Testis (tissue), 3 donors: Measurements from ENCODE around the gene IGFBP7. TPM values are rescaled to one million over a fixed set of nuclear protein-coding genes. Genes with fewer than 3 reads are reported as not detected.
A peak's percentile ranks its signal among the peaks of the same experiment; 100 is the strongest.

Experiments used
- DNase-seq: peaks from one replicate; pipeline ENCODE4 v3.0.0-alpha.2; 2019
- H3K27ac ChIP-seq, 2 donors: fragments of 200-600 bp; sonication (generic); one replicate each; pipeline ENCODE4 v1.5.1; 2019
- H3K27me3 ChIP-seq: fragments of 200-600 bp; sonication (generic); one replicate; pipeline ENCODE4 v1.5.1; 2019
- H3K36me3 ChIP-seq: fragments of 200-600 bp; sonication (generic); one replicate; pipeline ENCODE4 v1.5.1; 2017; ENCODE audit warnings: low read depth; ENCODE audit errors: missing control alignments
- H3K4me1 ChIP-seq: fragments of 200-600 bp; sonication (generic); one replicate; pipeline ENCODE4 v1.5.1; 2019
- H3K4me3 ChIP-seq, 2 donors: fragments of 200-600 bp; sonication (generic); one replicate each; pipeline ENCODE4 v1.5.1; 2017 to 2019
- H3K9me3 ChIP-seq: fragments of 200-600 bp; sonication (generic); one replicate; pipeline ENCODE4 v1.5.1; 2017
- POLR2A ChIP-seq: fragments of 450-650 bp; IDR thresholded peaks from one replicate; pipeline ENCODE4 v1.6.1; 2017; ENCODE audit warnings: antibody characterized with exemption, mild to moderate bottlenecking, moderate library complexity
- WGBS, 2 donors: methylation state at CpG; one replicate each; pipeline ENCODE4 v1.1.5; 2018; 5-methylcytosine and 5-hydroxymethylcytosine counted together
- intact Hi-C: fragments of 100-400 bp; cut with DNase I; formaldehyde crosslinking; loops from one replicate; pipeline ENCODE4 v1.15.1; 2023; ENCODE audit warnings: low total_unique reads
- polyA plus RNA-seq: library from polyadenylated mRNA; stranded (reverse); fragments of 350-450 nt; fragmentation: Illumina TruSeq; extraction: RNeasy Lipid Tissue Mini Kit (QIAGEN cat#74804); gene quantifications from one replicate; pipeline ENCODE4 v1.2.3, GENCODE V29; 2014; ENCODE audit warnings: low read depth, low replicate concordance; ENCODE audit not compliant: insufficient read depth
- total RNA-seq, 2 donors: library from RNA; depleted of rRNA; stranded (reverse); fragments of >200 nt; gene quantifications; one replicate each; pipeline ENCODE4 v1.2.3, GENCODE V29; 2016
- TF ChIP-seq, protein P1 (sequence below), 3 experiments: fragments of 450-650 bp in 2 of 3; fragments of 200-600 bp in 1 of 3; sonication (generic) in 1 of 3; IDR thresholded peaks; one replicate each; pipeline ENCODE4 v1.5.1; 2016 to 2019; ENCODE audit warnings: antibody characterized with exemption in 3 of 3, mild to moderate bottlenecking in 2 of 3, moderate library complexity in 1 of 3

Gene IGFBP7
- total and polyA plus RNA-seq, 3 donors from 2014 or later, result 451 to 817 (median 531) TPM

DNA sequence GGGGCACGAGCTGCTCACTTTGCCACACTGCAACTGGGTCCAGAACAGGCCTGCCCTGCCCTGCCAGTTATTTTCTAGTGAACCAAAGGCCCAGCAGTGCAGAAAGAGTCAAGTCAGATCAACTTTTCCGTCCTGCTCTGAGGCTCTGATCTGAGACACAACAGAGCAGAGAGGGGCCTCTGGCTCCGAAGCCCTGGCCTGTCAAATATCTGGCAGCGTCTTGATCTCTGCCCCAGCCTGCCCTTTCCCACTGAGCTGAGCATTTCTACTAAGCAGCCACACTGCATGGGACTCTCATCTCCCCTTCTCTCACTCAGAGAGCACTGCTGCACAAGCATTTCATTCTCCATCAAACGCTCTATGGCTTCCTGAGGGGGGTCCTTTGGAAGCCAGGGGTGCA is 11.8 kb downstream of the IGFBP7 start:
- intact Hi-C loops, result loop anchor here (10.0 kb wide), 1 partner anchor 54 kb away; no protein-coding TSS in a partner anchor
- H3K27me3 ChIP-seq, result no peaks in the 10 kb centered on the region
- H3K27ac ChIP-seq, result peak overlapping the region; percentile 59 to 96
- H3K36me3 ChIP-seq, result no peaks in the 10 kb centered on the region
- H3K4me3 ChIP-seq, result no peak overlapping the region
- DNase-seq, result no peak
- H3K9me3 ChIP-seq, result no peaks in the 10 kb centered on the region
- whole genome bisulfite sequencing, 2 donors, result 44 to 76% methylated on average over 4 to 5 of the region's 5 CpGs
- TF ChIP-seq, protein P1, sequence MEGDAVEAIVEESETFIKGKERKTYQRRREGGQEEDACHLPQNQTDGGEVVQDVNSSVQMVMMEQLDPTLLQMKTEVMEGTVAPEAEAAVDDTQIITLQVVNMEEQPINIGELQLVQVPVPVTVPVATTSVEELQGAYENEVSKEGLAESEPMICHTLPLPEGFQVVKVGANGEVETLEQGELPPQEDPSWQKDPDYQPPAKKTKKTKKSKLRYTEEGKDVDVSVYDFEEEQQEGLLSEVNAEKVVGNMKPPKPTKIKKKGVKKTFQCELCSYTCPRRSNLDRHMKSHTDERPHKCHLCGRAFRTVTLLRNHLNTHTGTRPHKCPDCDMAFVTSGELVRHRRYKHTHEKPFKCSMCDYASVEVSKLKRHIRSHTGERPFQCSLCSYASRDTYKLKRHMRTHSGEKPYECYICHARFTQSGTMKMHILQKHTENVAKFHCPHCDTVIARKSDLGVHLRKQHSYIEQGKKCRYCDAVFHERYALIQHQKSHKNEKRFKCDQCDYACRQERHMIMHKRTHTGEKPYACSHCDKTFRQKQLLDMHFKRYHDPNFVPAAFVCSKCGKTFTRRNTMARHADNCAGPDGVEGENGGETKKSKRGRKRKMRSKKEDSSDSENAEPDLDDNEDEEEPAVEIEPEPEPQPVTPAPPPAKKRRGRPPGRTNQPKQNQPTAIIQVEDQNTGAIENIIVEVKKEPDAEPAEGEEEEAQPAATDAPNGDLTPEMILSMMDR (IDR thresholded peaks at IDR 0.05), result no peak
- peaks cover 42% of the 10 kb centered on the region for H3K4me1 ChIP-seq

DNA sequence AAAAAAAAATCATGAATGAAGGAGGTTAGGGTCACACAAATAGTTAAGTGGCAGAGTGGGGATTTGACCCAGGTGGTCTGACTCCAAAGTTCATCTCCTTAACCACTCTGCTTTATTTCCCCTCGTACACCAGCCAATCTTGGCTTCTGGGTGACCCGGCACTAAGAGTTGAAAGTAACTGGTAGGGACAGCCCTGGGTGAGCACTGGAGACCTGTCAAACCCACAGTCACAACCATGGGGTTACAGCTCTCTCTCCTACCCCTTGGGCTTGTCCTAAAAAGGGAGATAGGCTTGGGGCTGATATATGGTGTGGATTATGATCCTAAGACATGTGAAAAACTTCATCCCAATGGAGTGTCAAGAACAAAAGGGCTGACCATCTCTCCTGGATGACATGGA is 12.5 kb downstream of the IGFBP7 start:
- WGBS, 2 donors, result 69 to 72% methylated on average over 2 of the region's 2 CpGs
- H3K4me3 ChIP-seq, result no peak overlapping the region
- H3K27me3 ChIP-seq, result no peaks in the 10 kb centered on the region
- no peak for DNase-seq
- peak overlapping the region; percentile 59 to 96 for H3K27ac ChIP-seq
- H3K36me3 ChIP-seq, result no peaks in the 10 kb centered on the region
- no peaks in the 10 kb centered on the region for H3K9me3 ChIP-seq
- TF ChIP-seq, protein P1 (IDR thresholded peaks at IDR 0.05), result no peak
- no peak for TF ChIP-seq POLR2A
- peaks cover 37% of the 10 kb centered on the region for H3K4me1 ChIP-seq
- intact Hi-C loops, result loop anchor here (10.0 kb wide), 1 partner anchor 53 kb away; no protein-coding TSS in a partner anchor

DNA sequence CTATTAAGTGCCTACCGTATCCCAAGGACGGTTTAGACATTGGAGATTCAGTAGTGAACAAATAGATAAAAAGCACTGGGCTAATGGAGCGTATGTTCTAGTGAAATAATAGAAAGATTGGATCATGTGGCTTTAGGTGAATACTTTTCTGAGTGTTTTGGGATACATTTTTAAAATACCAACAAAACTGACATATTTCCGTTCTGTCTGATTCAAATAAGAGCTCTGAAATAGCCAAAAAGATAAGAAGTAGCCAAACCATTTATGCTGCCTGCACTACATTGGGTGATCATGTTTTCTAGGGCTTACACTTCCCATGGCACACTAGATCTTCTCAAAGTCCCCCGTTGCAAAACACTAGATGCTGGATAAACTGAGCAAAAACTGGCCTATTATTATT is 14.2 kb downstream of the IGFBP7 start:
- Histone ChIP-seq H3K4me3 (no peak overlapping the region), H3K4me1 (peaks cover 26% of the 10 kb centered on the region), H3K27me3 (no peaks in the 10 kb centered on the region), H3K36me3 (no peaks in the 10 kb centered on the region), H3K27ac (peak overlapping the region in 1 of 2 donors; percentile 96), H3K9me3 (no peaks in the 10 kb centered on the region)
- intact Hi-C loops, result loop anchor here (10.0 kb wide), 1 partner anchor 51 kb away; no protein-coding TSS in a partner anchor
- 35 to 39% methylated on average over 5 of the region's 5 CpGs for WGBS, 2 donors
- TF ChIP-seq, protein P1 (IDR thresholded peaks at IDR 0.05), result no peak
- TF ChIP-seq POLR2A, result no peak
- no peak for DNase-seq

DNA sequence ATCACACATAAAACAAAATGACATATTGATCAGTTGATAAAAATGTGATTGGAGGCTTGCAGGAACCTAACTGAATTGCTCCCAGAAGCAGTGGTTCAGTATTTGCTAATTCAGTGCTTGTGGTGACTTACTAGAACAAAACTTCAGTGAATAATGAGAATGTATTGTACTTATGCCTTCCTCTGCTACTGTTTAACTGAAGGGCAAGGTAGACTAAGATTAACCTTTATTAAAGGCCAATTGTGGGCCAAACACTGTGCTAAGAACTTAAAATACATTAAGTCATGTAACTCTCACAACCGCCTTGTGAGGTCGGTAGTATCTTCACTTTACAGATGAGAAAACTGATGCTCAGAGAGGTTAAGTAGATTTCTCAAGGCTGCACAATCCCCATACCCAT is 14.9 kb downstream of the IGFBP7 start:
- DNase-seq, result no peak
- Histone ChIP-seq H3K27me3 (no peaks in the 10 kb centered on the region), H3K9me3 (no peaks in the 10 kb centered on the region), H3K27ac (peak overlapping the region in 1 of 2 donors; percentile 96), H3K4me1 (peaks cover 21% of the 10 kb centered on the region), H3K4me3 (no peak overlapping the region), H3K36me3 (no peaks in the 10 kb centered on the region)
- intact Hi-C loops, result loop anchor here (10.0 kb wide), 1 partner anchor 50 kb away; no protein-coding TSS in a partner anchor
- 82 to 85% methylated on average over 2 of the region's 2 CpGs for WGBS, 2 donors
- TF ChIP-seq, protein P1 (IDR thresholded peaks at IDR 0.05), result no peak
- no peak for TF ChIP-seq POLR2A

DNA sequence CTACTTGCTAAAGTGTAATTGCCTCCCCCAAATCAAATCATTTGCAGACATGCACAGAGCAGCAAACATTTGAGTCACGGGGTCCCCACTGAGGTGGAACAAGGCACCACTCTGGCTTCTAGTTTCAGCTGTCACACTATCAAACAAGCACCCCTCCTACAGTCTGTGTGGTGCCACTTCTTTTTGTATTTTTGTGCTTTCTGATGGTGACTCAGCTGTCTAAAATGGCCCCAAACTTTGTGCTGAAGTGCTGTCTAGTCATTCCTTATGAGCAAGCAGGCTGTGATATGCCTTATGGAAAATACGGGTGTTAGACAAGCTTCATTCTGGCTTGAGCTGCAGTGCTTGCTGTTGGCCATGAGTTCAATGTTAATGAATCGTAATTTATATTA is 15.4 kb downstream of the IGFBP7 start:
- no peak overlapping the region for H3K4me3 ChIP-seq
- H3K9me3 ChIP-seq, result no peaks in the 10 kb centered on the region
- DNase-seq, result no peak
- peak overlapping the region in 1 of 2 donors; percentile 96 for H3K27ac ChIP-seq
- WGBS, 2 donors, result 65 to 75% methylated on average over 3 of the region's 3 CpGs
- intact Hi-C loops, result loop anchor here (10.0 kb wide), 1 partner anchor 50 kb away; no protein-coding TSS in a partner anchor
- TF ChIP-seq, protein P1 (IDR thresholded peaks at IDR 0.05), result no peak
- TF ChIP-seq POLR2A, result no peak
- no peaks in the 10 kb centered on the region for H3K36me3 ChIP-seq
- H3K4me1 ChIP-seq, result peaks cover 21% of the 10 kb centered on the region
- H3K27me3 ChIP-seq, result no peaks in the 10 kb centered on the region
